Smooth muscle cell (in vitro differentiated cells): Measurements from ENCODE around the gene TUBB2B. TPM values are rescaled to one million over a fixed set of nuclear protein-coding genes. Genes with fewer than 3 reads are reported as not detected.

ENCODE experiments used
- DNase-seq: peaks from one replicate; lab custom pipeline; 2025; ENCODE audit not compliant: unreplicated experiment; lab: John Stamatoyannopoulos, UW
- H2AFZ ChIP-seq: fragments of 200-600 bp; sonication (generic); 2 replicates; pipeline ENCODE4 v1.6.0; 2016; ENCODE audit warnings: antibody characterized with exemption, low read depth, mild to moderate bottlenecking
- H3F3A ChIP-seq: fragments of 200-600 bp; sonication (generic); 2 replicates; pipeline ENCODE4 v1.6.0; 2017; ENCODE audit warnings: antibody characterized with exemption, low read depth
- H3K27ac ChIP-seq: fragments of 200-600 bp; sonication (generic); 2 replicates; pipeline ENCODE4 v1.5.1; 2016; ENCODE audit warnings: low read depth, mild to moderate bottlenecking
- H3K27me3 ChIP-seq: fragments of 200-600 bp; sonication (generic); 2 replicates; pipeline ENCODE4 v1.6.1; 2016; ENCODE audit warnings: low read depth, mild to moderate bottlenecking
- H3K36me3 ChIP-seq: fragments of 200-600 bp; sonication (generic); 2 replicates; pipeline ENCODE4 v1.5.1; 2016; ENCODE audit warnings: low read depth
- H3K4me1 ChIP-seq: fragments of 200-600 bp; sonication (generic); 2 replicates; pipeline ENCODE4 v1.5.1; 2016; ENCODE audit warnings: low read depth
- H3K4me2 ChIP-seq: fragments of 200-600 bp; sonication (generic); 2 replicates; pipeline ENCODE4 v1.6.0; 2016; ENCODE audit warnings: mild to moderate bottlenecking
- H3K4me3 ChIP-seq: fragments of 200-600 bp; sonication (generic); 2 replicates; pipeline ENCODE4 v1.5.1; 2016; ENCODE audit warnings: mild to moderate bottlenecking
- H3K79me2 ChIP-seq: fragments of 200-600 bp; sonication (generic); 2 replicates; pipeline ENCODE4 v1.6.0; 2016; ENCODE audit warnings: low read depth, mild to moderate bottlenecking
- H3K9ac ChIP-seq: fragments of 200-600 bp; sonication (generic); 2 replicates; pipeline ENCODE4 v1.6.0; 2016; ENCODE audit warnings: low read depth
- H3K9me3 ChIP-seq: fragments of 200-600 bp; sonication (generic); replicated peaks from 2 replicates; pipeline ENCODE4 v1.5.1; 2016; ENCODE audit warnings: low read depth
- H4K20me1 ChIP-seq: fragments of 200-600 bp; sonication (generic); 2 replicates; pipeline ENCODE4 v1.6.0; 2016; ENCODE audit warnings: low read depth
- WGBS: methylation state at CpG from one replicate; pipeline ENCODE4 v1.1.7; 2016; ENCODE audit warnings: low lambda C conversion rate; 5-methylcytosine and 5-hydroxymethylcytosine counted together
- polyA plus RNA-seq: library from polyadenylated mRNA; unstranded; fragments of >200 nt; fragmentation: Nextera tagmentation; extraction: Ambion mirVana; gene quantifications from 2 replicates; pipeline ENCODE4 v1.2.1, GENCODE V29; 2016
- total RNA-seq: library from RNA; depleted of rRNA; stranded (reverse); fragments of >200 nt; gene quantifications from 2 replicates; pipeline ENCODE4 v1.2.3, GENCODE V29; 2014
- TF ChIP-seq, protein P1 (sequence below): fragments of 200-600 bp; sonication (generic); IDR thresholded peaks from 2 replicates; pipeline ENCODE4 v1.5.1; 2017; ENCODE audit warnings: borderline replicate concordance, mild to moderate bottlenecking, antibody characterized with exemption; ENCODE audit not compliant: insufficient read depth, poor library complexity, severe bottlenecking

The TUBB2B gene
- total and polyA plus RNA-seq, 2 experiments from 2014 or later, result 22.7 to 62.1 TPM

- Histone ChIP-seq H2AFZ (no peak overlapping the region), H3K4me3 (peak overlapping the region; percentile 80), H3K9ac (no peak overlapping the region), H3K9me3 (no peaks in the 10 kb centered on the region), H3K4me1 (peaks cover 33% of the 10 kb centered on the region), H3K4me2 (peak overlapping the region; percentile 95), H3K79me2 (no peaks in the 10 kb centered on the region), H4K20me1 (peaks cover 5% of the 10 kb centered on the region), H3K36me3 (no peaks in the 10 kb centered on the region), H3F3A (peaks cover 13% of the 10 kb centered on the region), H3K27me3 (peaks cover 51% of the 10 kb centered on the region), H3K27ac (no peak overlapping the region)
- TF ChIP-seq, protein P1, sequence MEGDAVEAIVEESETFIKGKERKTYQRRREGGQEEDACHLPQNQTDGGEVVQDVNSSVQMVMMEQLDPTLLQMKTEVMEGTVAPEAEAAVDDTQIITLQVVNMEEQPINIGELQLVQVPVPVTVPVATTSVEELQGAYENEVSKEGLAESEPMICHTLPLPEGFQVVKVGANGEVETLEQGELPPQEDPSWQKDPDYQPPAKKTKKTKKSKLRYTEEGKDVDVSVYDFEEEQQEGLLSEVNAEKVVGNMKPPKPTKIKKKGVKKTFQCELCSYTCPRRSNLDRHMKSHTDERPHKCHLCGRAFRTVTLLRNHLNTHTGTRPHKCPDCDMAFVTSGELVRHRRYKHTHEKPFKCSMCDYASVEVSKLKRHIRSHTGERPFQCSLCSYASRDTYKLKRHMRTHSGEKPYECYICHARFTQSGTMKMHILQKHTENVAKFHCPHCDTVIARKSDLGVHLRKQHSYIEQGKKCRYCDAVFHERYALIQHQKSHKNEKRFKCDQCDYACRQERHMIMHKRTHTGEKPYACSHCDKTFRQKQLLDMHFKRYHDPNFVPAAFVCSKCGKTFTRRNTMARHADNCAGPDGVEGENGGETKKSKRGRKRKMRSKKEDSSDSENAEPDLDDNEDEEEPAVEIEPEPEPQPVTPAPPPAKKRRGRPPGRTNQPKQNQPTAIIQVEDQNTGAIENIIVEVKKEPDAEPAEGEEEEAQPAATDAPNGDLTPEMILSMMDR, result no peak
- no peak for DNase-seq
- 45% methylated on average over 11 of the region's 11 CpGs for WGBS
These were observed 2.9 kb upstream of the TUBB2B start for GRCh38 chr6:3230256-3230882.

- DNase-seq, result no peak
- peak overlapping the region; percentile 84 for H3K4me2 ChIP-seq
- H3F3A ChIP-seq, result peaks cover 13% of the 10 kb centered on the region
- no peaks in the 10 kb centered on the region for H3K36me3 ChIP-seq
- no peak overlapping the region for H2AFZ ChIP-seq
- peaks cover 5% of the 10 kb centered on the region for H4K20me1 ChIP-seq
- peak overlapping the region; percentile 57 for H3K4me3 ChIP-seq
- H3K27me3 ChIP-seq, result peaks cover 51% of the 10 kb centered on the region
- peaks cover 33% of the 10 kb centered on the region for H3K4me1 ChIP-seq
- TF ChIP-seq, protein P1, result no peak
- no peak overlapping the region for H3K27ac ChIP-seq
- 4% methylated on average over 28 of the region's 28 CpGs for WGBS
- no peaks in the 10 kb centered on the region for H3K79me2 ChIP-seq
- H3K9ac ChIP-seq, result no peak overlapping the region
- no peaks in the 10 kb centered on the region for H3K9me3 ChIP-seq
These were observed 2.2 kb upstream of the TUBB2B start for GRCh38 chr6:3229566-3230178.

GRCh38 chr6:3228771-3229565, 1.5 kb upstream of the TUBB2B start:
- 1% methylated on average over 61 of the region's 62 CpGs for WGBS
- H2AFZ ChIP-seq, result no peak overlapping the region
- H3K9ac ChIP-seq, result no peak overlapping the region
- TF ChIP-seq, protein P1, result no peak
- H3K79me2 ChIP-seq, result no peaks in the 10 kb centered on the region
- H3K27ac ChIP-seq, result no peak overlapping the region
- H3K27me3 ChIP-seq, result peaks cover 51% of the 10 kb centered on the region
- peaks cover 13% of the 10 kb centered on the region for H3F3A ChIP-seq
- H3K4me2 ChIP-seq, result peak overlapping the region; percentile 84
- H4K20me1 ChIP-seq, result peaks cover 5% of the 10 kb centered on the region
- H3K9me3 ChIP-seq, result no peaks in the 10 kb centered on the region
- H3K4me1 ChIP-seq, result peaks cover 29% of the 10 kb centered on the region
- H3K4me3 ChIP-seq, result peak overlapping the region; percentile 57
- DNase-seq, result no peak
- no peaks in the 10 kb centered on the region for H3K36me3 ChIP-seq
